ENCODE results near the gene PDS5B.

GRCh38 chr13:32821149-32821688 is 235.0 kb downstream of the PDS5B start:
- TF ChIP-seq CTCF (IDR thresholded peaks at IDR 0.05) (no peak), POLR2A (IDR thresholded peaks at IDR 0.05) (no peak)
